Hematopoietic multipotent progenitor cell (in vitro differentiated cells): ENCODE results near the gene AGL. TPM values are rescaled to one million over a fixed set of nuclear protein-coding genes. Genes with fewer than 3 reads are reported as not detected.
"Not testable (repeated sequence)": the region's sequence is repeated elsewhere in the genome, so short reads cannot be mapped to it uniquely, and the experiment has no call there.

Experiments used
- DNase-seq, 3 donors: peaks; one replicate each; pipeline ENCODE4 v3.0.0-alpha.2; 2011 to 2015; ENCODE audit warnings: low read depth in 2 of 3, low spot score in 2 of 3
- small RNA-seq: library from RNA; depleted of rRNA; stranded (forward); fragments of <200 nt; gene quantifications from one replicate; pipeline ENCODE3, GENCODE V24; 2012
- total RNA-seq: library from RNA; depleted of rRNA; stranded (reverse); fragments of >200 nt; gene quantifications from one replicate; pipeline ENCODE4 v1.2.3, GENCODE V29; 2012

The AGL gene
- total RNA-seq, 1 donor = 5.7 TPM

DNA sequence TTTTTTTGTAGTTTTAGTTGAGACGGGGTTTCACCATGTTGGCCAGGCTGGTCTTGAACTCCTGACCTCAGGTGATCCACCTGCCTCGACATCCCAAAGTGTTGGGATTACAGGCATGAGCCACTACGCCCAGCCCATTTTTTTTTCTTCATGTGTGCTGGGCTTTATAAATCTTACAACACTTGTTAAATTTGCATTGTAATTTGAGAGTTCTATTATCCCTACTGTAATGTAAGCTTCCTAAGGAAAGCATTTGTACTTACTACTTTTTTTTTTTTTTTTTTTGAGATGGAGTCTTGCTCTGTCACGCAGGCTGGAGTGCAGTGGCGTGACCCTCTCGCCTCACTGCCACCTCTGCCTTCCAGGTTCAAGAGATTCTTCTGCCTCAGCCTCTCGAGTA, 121.9 kb downstream of the AGL start:
- not testable (repeated sequence) for DNase-seq

Small RNA genes within 50 kb of the gene (small RNA-seq; reads per million reads assigned to genes)
- not detected for gene AC096949.1

Other genes starting within 250 kb of the AGL start
- under 0.01 TPM for gene PALMD, start 204.2 kb upstream of the AGL start, total RNA-seq
- 4.3 TPM for gene FRRS1, start 83.7 kb upstream of the AGL start, total RNA-seq
- 16.2 TPM for gene SLC35A3, start 119.6 kb downstream of the AGL start, total RNA-seq